ENCODE measurements around the gene ZBTB6.
"Not testable (repeated sequence)": the region's sequence is repeated elsewhere in the genome, so short reads cannot be mapped to it uniquely, and the experiment has no call there.

Gene ZBTB6

DNA sequence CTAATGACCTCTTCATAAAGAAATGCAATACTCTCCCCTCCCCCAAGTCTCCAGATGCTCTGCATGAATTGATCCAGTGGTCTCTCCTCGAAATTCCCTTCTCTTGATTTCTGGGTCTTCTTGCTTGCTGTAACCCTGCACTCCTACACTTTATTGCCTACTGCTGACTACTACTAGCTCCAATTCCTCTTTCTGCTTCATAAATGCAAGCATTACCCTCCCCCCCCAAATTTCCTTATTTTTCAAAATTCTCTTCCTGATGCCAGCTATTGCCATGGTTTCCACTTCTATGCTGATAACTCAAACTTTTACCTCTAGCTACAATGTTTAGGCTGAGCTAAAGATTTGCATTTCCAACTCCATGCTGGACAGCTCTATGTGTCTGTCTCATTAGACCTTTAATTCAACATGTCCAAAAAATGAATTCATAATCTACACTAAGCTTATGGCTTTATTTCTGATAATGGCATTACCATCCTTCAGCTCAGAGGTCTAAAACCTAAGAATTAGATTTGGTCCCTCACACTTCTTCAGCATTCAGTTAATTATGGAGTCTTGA is 16.8 kb upstream of the ZBTB6 start:
- no peak for DNase-seq (ENCODE audit: low read depth in 2 of 2)

DNA sequence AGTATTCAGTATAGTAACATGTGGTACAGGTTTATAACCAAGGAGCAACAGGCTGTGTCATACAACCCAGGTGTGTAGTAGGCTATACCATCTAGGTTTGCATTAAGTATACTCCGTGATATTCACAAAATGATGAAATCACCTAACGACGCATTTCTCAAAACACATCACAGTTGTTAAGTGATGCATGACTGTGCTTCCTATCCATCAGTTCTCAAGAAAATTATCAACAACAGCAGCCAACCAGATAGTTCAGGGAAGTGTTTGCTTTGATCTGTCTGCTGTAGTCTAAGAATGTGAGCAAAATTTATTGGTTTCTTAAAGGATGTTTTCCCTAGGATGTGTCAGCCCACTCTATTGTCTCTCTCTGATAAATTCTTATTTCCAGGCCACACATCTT is 10.8 kb upstream of the ZBTB6 start:
- no peak for DNase-seq (ENCODE audit: low read depth in 2 of 2)

- DNase-seq (ENCODE audit: low read depth in 2 of 2): no peak
Measured at GRCh38 chr9:122922713-122923112, 9.6 kb upstream of the ZBTB6 start.

DNA sequence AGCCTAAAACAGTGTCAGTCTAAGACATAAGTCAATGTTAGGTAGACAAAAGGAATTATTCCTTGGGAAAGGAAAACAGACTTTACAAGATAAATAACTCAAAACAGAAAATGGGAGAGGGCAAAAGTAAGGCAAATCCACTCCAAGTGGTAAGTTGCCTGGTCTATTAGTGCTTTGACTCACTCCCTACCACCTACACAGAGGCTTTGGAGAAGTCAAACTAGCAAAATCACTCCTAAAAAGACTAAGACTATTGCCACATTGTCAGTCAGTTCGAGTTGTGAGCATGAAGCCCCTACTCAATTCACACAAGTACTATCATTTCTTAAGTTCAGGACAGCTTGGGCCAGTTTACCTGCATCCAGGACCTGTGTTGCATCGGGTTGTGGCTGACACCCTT is 5.2 kb upstream of the ZBTB6 start:
- DNase-seq (ENCODE audit: low read depth in 2 of 2): no peak

DNA sequence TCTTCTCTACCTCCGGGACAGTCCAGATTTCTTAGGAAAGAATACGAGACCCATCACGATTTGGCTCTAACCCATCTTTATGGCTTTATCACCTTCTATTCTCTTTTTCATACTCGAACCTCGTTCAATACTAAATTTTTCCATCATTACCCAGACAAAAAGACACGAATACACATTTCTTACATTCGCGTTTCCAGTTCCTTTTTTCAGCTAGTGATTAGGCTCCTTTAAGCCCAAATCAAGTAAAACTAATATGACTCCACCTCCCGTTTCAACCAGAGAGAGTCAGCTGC is 506 bp downstream of the ZBTB6 start:
- no peak for DNase-seq (ENCODE audit: low read depth in 2 of 2)

- not testable (repeated sequence) for DNase-seq (ENCODE audit: low read depth in 2 of 2)
Measured at GRCh38 chr9:122906122-122906521, 7.0 kb downstream of the ZBTB6 start.

GRCh38 chr9:122904823-122905710 is 8.1 kb downstream of the ZBTB6 start, which contains the start of gene RC3H2:
RC3H2 (minus strand) TSS chr9:122905359; CDS start chr9:122897509, 7,850 bp downstream.
- DNase-seq (ENCODE audit: low read depth in 2 of 2): peak; percentile 90 to 93

DNA sequence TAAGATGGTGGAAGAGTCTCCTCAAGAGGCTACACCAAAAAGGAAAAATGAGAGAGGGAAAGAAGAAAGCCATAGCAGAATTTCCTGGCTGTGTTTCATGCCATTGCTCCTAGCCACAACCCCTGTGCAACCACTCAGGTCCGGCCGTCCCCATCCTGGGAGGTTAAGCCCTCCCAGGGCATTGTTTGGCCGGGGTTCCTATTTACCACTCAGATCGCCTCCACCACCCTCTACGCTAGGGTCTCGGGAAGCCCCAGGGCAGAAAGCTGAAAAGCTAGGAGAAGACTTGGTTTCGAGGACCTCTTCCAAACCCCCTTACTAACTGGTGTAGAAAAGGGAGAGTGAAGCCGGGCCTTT is 8.7 kb downstream of the ZBTB6 start:
- no peak for DNase-seq (ENCODE audit: low read depth in 2 of 2)

DNA sequence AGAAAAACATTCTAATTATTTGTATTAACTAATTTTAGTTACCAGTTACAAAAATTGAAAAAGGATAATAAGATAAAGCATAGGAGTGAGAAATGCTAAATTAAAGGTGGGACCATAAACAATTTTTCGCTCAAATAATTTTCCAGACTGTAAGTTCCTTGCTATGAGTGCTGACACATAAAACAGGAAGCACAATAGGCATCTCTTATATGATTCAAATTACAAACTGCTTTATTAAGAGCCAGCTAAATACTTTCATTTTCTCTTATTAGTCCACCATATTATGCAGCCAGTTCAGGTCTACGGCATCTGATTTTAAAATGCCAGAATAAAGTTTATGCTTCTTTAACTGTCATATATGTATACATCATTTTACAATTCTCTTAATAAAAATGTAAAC is 12.3 kb downstream of the ZBTB6 start:
- no peak for DNase-seq (ENCODE audit: low read depth in 2 of 2)

- no peak for DNase-seq (ENCODE audit: low read depth in 2 of 2)
Measured at GRCh38 chr9:122897969-122898368, 15.2 kb downstream of the ZBTB6 start.

- DNase-seq (ENCODE audit: low read depth in 2 of 2): no peak
Measured at GRCh38 chr9:122888480-122888879, 24.6 kb downstream of the ZBTB6 start.

GRCh38 chr9:122883125-122883524 is 30.0 kb downstream of the ZBTB6 start:
- no peak for DNase-seq (ENCODE audit: low read depth in 2 of 2)

DNA sequence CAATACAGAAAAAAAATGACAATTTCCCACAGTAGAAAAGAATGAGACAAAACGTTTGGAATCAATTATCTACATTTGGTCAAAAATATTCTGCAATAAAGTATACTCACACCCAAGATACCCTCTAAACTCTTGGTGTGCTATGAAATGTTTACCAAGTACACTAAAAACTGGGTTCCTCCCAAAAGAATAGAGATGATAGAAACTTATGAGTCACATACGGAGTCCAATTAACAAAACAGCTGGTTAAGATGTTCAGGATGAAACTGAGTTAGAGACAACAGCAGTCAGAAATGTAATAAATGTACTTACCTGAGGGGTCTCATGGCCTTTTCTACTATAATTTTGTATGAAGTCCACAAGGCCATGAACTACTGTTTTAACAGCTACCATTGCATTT is 33.7 kb downstream of the ZBTB6 start:
- no peak for DNase-seq (ENCODE audit: low read depth in 2 of 2)

- DNase-seq (ENCODE audit: low read depth in 2 of 2): no peak
Measured at GRCh38 chr9:122875523-122875922, 37.6 kb downstream of the ZBTB6 start.

DNA sequence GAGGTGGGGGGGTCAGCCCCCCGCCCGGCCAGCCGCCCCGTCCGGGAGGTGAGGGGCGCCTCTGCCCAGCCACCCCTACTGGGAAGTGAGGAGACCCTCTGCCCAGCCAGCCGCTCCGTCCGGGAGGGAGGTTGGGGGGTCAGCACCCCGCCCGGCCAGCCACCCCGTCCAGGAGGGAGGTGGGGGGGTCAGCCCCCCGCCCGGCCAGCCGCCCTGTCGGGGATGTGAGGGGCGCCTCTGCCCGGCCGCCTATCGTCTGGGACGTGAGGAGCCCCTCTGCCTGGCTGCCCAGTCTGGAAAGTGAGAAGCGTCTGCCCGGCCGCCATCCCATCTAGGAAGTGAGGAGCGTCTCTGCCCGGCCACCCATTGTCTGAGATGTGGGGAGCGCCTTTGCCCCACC is 45.8 kb downstream of the ZBTB6 start:
- DNase-seq (ENCODE audit: low read depth in 2 of 2): not testable (repeated sequence)

DNA sequence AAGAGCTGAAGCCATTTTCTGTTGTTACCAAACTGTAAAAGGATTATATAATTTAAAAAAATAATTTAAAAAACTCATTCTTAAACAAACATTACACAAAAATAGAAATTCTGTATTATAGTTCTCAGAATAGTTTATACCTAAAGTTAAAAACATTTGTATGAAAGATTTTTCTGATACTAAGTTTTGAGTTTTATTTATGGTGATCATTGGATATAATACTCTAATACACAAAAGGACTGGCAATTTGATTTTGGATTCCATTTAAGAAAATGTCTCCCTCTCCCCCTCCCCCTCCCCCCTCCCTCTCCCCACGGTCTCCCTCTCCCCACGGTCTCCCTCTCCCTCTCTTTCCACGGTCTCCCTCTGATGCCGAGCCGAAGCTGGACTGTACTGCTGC is 47.0 kb downstream of the ZBTB6 start:
- DNase-seq (ENCODE audit: low read depth in 2 of 2): no peak

- DNase-seq (ENCODE audit: low read depth in 2 of 2): no peak
Measured at GRCh38 chr9:122865300-122865699, 47.8 kb downstream of the ZBTB6 start.

DNA sequence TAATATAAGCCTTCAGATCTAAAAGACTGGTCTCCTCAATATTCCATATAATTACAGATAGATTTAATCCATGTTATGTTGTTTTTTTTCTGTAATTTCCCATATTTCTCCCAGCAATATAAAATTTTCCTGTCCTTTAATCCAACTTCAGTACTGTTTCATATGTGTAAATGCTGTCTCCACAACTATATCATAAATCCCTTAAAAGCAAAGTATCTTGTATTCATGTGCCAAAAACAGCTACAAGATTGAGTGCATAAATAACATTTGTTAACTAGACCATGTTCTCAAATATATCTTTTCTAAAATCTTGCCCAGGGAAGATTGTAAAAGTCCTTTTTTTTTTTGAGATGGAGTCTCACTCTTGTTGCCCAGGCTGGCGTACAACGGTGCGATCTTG is 49.7 kb downstream of the ZBTB6 start:
- DNase-seq (ENCODE audit: low read depth in 2 of 2): no peak

DNA sequence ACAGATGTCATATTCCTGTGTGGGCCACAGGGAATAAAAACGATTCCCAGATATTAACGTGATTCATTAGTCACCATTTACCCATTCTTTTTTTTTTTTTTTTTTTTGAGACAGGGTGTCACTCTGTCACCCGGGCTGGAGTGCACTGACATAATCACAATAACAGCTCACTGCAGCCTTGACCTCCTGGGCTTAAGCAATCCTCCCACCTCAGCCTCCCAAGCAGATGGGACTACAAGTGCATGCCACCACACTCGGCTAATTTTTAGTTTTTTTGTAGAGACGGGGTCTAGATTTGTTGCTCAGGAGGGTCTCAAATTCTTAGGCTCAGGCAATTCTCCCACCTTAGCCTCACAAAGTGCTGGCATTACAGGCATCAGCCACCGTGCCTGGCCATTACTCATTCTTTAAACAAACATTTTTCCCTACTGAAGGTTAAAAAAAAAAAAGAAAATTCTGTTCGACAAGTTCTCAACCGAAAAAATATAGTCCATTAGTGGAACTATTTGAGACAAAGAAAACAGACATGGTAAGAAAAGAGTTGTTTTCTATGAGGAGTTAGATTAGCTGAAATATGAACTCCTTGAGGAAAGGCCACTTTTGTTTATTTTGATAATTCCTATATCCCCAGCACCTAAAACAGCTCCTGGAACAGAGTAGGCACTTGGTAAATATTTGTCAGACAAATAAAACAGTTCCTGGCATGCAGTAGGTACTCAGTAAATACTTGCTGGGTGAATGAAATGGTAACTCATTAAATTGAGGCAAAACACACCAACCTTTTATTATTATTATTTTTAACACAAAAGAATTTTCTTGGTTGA is 52.6 kb downstream of the ZBTB6 start:
- DNase-seq (ENCODE audit: low read depth in 2 of 2): no peak

All from activated CD4-positive, alpha-beta T cell treated with anti-CD3 and anti-CD28 coated beads for 24 hours (primary cell).